Cardiac fibroblast (primary cell): ENCODE results near the gene SLC18A3.

Experiments used
- DNase-seq, 2 donors: peaks; one replicate each; pipeline versions ENCODE4 v3.0.0 to v3.0.0-alpha.2; 2010; ENCODE audit warnings: low read depth in 2 of 2
- H3K4me3 ChIP-seq, 2 donors: replicated peaks in 1 of 2; 1 replicate in 1 of 2; 2 replicates in 1 of 2; pipeline ENCODE4 v1.5.1; 2011; ENCODE audit warnings: low read depth in 2 of 2, low read length in 2 of 2, mild to moderate bottlenecking in 2 of 2, moderate library complexity in 1 of 2
- CTCF ChIP-seq: IDR thresholded peaks from one replicate; pipeline ENCODE4 v1.5.1; 2011; ENCODE audit warnings: low read depth, mild to moderate bottlenecking, low read length, inconsistent platforms

Gene SLC18A3

GRCh38 chr10:49625411-49625810 is 15.3 kb downstream of the SLC18A3 start:
- TF ChIP-seq CTCF, result no peak
- no peak for DNase-seq
- no peak overlapping the region for H3K4me3 ChIP-seq

GRCh38 chr10:49627038-49627437 is 16.9 kb downstream of the SLC18A3 start:
- DNase-seq, result no peak
- TF ChIP-seq CTCF, result no peak
- H3K4me3 ChIP-seq, result no peak overlapping the region

GRCh38 chr10:49627644-49628247 is 17.6 kb downstream of the SLC18A3 start:
- DNase-seq, result no peak
- no peak overlapping the region for H3K4me3 ChIP-seq
- no peak for TF ChIP-seq CTCF

GRCh38 chr10:49628599-49628998 is 18.5 kb downstream of the SLC18A3 start:
- DNase-seq, result no peak
- H3K4me3 ChIP-seq, result no peak overlapping the region
- no peak for TF ChIP-seq CTCF

- TF ChIP-seq CTCF, result no peak
- no peak for DNase-seq
- H3K4me3 ChIP-seq, result no peak overlapping the region
Measured at GRCh38 chr10:49629431-49629881, 19.3 kb downstream of the SLC18A3 start.

- no peak for DNase-seq
- no peak for TF ChIP-seq CTCF
- H3K4me3 ChIP-seq, result no peak overlapping the region
Measured at GRCh38 chr10:49631975-49632374, 21.9 kb downstream of the SLC18A3 start.
